ENCODE data around the gene RNF144A.

The RNF144A gene

DNA sequence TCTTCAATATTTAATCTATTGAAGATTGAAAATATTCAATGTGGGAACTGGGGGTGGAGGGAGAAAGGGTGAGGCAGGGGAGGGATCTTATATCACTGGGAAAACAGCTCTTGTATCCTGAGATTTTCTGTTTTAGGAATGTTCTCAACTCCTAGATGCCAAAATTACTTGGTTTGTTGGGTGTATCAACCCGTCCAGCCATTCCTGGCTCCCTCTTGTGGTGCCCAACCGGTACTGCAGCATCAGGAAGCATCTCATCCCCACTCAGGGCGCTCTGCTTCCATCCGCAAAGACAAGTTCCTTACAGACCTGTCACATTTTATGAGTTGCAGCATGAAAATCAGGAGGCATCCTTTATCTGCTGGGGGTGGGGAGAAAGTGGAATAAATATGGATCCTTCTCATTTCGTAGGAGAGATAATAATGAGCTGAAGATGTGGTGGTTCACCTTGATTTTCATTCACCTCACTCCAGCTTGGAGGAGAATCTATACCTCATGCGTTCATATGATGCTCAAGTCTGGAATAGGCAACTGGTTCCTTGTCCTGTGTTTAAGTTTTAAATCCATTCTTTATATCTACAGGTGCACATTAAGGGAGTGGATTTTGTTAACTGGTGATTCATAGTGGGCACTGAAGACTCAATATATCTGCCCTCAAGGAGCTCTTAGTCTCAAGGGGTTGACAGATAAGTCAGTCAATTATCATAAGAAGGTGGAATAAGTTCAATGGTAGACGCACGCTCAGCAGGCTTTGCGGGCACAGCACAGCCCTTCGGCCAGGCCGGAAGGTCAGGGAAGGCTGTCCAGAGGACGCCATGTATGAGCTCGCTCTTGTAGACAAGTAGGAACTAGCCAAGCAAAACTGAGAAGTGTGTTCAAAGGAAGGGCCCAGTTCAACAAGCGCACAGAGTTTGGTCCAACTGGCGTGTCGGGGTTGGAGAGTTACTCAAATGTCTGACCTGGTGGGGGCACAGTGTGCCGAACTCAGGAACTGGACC, 127.3 kb downstream of the RNF144A start:
- no peaks in the 10 kb centered on the region for H3K9me3 ChIP-seq (ENCODE audit: severe bottlenecking)
- H3K27ac ChIP-seq: no peak overlapping the region
- no peaks in the 10 kb centered on the region for H3K27me3 ChIP-seq (ENCODE audit: insufficient read depth, low read depth, severe bottlenecking)
- TF ChIP-seq CTCF (IDR thresholded peaks at IDR 0.05; ENCODE audit: low read depth, low read length): peak; percentile 96
- H3K36me3 ChIP-seq: peaks cover 33% of the 10 kb centered on the region
- peak; percentile 74 for DNase-seq
- H3K4me3 ChIP-seq (ENCODE audit: low read depth, low read length): no peak overlapping the region

DNA sequence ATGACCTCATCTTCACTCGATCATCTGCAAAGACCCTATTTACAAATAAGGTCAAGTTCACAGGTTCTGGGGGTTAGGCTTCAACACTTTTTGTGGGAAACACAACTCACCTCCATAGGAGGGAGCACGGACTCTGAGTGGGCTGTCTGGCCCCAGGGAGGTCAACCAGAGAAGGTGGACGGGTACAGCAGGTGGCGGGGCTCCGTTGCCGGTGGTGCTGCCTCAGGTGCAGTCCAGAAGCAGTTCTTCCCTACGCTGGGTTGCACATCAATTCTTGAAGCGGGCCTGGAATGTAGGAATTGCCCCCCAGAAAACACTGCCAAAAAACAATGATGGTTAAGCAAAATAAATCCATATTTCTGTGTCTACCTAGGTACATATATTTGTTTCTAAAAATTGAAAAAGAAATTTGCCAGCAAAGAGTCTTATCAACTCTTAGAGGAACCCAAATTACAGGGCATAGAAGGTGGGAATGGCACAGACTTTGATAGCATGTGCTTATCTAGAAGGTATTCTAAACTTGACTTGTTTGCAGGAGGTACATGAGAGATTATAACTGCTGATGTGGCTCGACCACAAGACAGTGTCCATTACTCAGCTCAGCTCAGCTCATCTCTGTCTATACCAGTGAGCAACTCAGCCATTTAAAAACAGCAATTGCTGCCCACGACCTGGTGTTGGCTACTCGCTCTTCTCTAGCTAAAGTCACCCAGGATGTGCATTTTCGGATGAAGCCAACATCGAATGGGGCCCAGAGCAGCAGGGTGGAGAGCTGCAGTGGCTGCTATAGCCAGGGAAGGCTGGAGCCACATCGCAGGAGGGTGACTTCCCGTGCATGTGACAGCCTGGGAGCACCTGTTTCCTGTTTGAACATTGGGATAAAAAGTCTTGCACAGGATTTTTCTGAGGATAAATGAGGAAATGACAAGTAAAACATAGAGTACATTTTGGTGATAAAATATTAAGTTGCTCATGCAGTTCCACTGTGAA, 128.7 kb downstream of the RNF144A start:
- no peak for DNase-seq

DNA sequence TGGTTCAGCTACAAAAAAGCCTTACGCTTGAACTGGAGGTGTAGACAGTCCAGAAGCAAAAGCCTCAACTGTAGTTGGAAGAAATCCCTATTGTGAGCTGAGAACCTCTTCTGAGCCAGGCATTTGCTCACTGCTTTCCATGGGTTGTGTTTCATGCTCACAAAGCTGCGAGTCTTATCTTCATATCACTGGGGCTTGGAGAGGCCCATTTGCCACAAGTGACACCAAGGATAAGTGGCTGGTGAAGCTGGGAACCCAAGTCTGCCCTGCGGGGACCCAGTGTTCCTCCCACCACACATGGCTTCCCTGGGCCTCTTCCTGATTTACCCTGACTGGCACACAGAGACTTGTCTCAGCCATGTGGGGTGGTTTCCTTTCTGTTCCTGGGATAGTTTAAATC, 130.4 kb downstream of the RNF144A start:
- no peak for DNase-seq
- Histone ChIP-seq H3K9me3 (ENCODE audit: severe bottlenecking) (no peaks in the 10 kb centered on the region), H3K36me3 (peaks cover 11% of the 10 kb centered on the region), H3K27me3 (ENCODE audit: insufficient read depth, low read depth, severe bottlenecking) (no peaks in the 10 kb centered on the region), H3K27ac (no peak overlapping the region), H3K4me3 (ENCODE audit: low read depth, low read length) (no peak overlapping the region)
- no peak for TF ChIP-seq CTCF (IDR thresholded peaks at IDR 0.05; ENCODE audit: low read depth, low read length)

More for the DNA sequence above, 128.7 kb downstream of the RNF144A start:
- no peak for TF ChIP-seq CTCF (IDR thresholded peaks at IDR 0.05; ENCODE audit: low read depth, low read length)
- no peaks in the 10 kb centered on the region for H3K9me3 ChIP-seq (ENCODE audit: severe bottlenecking)
- H3K36me3 ChIP-seq: peaks cover 21% of the 10 kb centered on the region
- no peaks in the 10 kb centered on the region for H3K27me3 ChIP-seq (ENCODE audit: insufficient read depth, low read depth, severe bottlenecking)
- H3K27ac ChIP-seq: no peak overlapping the region
- no peak overlapping the region for H3K4me3 ChIP-seq (ENCODE audit: low read depth, low read length)

DNA sequence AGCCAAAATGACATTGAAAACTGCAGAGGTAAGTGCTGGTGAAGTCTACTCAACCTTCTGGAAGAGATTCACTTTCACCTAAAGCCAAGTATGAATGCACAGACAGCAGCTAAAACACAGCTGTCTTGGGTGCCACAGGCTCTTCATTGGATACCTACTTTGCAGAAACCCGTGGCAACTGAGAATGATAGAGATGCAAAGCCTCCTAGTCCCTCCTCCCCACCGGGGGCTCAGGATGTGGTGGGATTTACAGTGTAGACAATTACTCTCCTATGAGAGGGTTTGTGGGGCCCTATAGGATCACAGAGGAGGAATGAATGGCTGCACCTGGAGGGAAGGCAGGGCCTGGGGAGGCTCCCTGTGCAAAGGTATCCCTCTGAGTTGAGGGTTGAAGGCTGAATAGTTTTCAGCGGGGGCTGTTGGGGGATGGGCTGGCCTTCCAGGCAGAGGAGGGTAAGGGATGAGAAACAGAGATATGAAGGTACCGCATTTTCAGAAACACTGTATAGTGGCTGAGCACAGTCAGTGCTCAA, 131.6 kb downstream of the RNF144A start:
- Histone ChIP-seq H3K4me3 (ENCODE audit: low read depth, low read length) (no peak overlapping the region), H3K27ac (no peak overlapping the region), H3K36me3 (peaks cover 11% of the 10 kb centered on the region), H3K9me3 (ENCODE audit: severe bottlenecking) (no peaks in the 10 kb centered on the region), H3K27me3 (ENCODE audit: insufficient read depth, low read depth, severe bottlenecking) (no peaks in the 10 kb centered on the region)
- TF ChIP-seq CTCF (IDR thresholded peaks at IDR 0.05; ENCODE audit: low read depth, low read length): no peak
- no peak for DNase-seq

- TF ChIP-seq CTCF (IDR thresholded peaks at IDR 0.05; ENCODE audit: low read depth, low read length): no peak
- no peak for DNase-seq
- Histone ChIP-seq H3K27me3 (ENCODE audit: insufficient read depth, low read depth, severe bottlenecking) (no peaks in the 10 kb centered on the region), H3K4me3 (ENCODE audit: low read depth, low read length) (no peak overlapping the region), H3K27ac (no peak overlapping the region), H3K9me3 (ENCODE audit: severe bottlenecking) (no peaks in the 10 kb centered on the region), H3K36me3 (no peaks in the 10 kb centered on the region; the same call in 1 of the 2 replicates)
These were observed 135.2 kb downstream of the RNF144A start for GRCh38 chr2:7052404-7052803.

Data from WERI-Rb-1 (cell line).